GM21576 (cell line): ENCODE results near the gene CCDC85A.
A peak's percentile ranks its signal among the peaks of the same experiment; 100 is the strongest.
"Not testable (repeated sequence)": the region's sequence is repeated elsewhere in the genome, so short reads cannot be mapped to it uniquely, and the experiment has no call there.

ENCODE experiments used
- ATAC-seq: cut with Tn5 transposase; IDR thresholded peaks from one replicate; pipeline ENCODE4 v1.9.1; 2021; ENCODE audit warnings: mild to moderate bottlenecking, moderate library complexity; ENCODE audit not compliant: unreplicated experiment

Gene CCDC85A

DNA sequence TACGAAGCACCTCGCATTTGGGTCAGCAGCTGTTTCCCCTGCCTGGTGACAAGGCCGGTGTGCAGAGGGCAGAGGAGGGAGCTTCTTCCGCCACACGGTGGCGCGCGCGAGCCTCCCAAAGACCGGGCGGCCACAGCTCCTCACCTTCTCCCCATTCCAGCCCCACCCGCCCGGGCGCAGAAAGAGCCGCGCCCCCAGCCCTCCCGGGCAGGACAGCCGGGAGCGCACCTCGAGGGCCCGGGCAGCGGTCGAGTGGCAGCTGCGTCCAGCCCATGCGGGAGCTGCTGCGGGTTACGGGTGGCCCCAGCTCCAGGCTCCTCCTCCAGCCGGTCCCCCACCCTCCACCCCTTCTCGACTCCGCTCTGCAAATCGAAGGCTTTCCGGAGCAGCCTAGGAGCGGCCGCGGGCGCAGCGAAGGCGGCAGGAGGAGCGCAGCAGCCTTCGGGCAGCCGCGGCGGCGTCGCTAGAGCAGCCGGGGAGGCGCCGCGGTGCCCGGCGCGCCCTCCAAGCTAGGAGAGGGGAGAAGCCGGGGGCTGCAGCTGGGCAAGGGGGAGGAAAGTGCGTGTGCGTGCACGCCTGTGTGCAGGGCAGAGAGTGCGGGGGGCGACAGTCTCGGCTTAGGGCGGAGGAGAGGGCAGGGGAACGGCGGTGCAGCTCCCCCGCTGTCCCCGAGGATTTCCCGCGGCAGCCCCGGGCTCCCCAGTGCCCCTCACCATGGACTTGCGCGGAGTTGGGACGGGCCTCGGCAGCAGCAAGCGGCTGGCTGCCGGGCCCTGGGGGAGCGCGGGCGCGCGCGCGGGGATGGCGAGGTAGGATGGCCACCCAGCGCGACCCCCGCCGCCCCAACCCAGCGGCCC lies at the start of gene CCDC85A:
Gene CCDC85A (plus strand): TSS at position 348 of the 857 bp plus-strand sequence. CDS start 635 bp downstream, outside the sequence.
- peak; percentile 95 for ATAC-seq

DNA sequence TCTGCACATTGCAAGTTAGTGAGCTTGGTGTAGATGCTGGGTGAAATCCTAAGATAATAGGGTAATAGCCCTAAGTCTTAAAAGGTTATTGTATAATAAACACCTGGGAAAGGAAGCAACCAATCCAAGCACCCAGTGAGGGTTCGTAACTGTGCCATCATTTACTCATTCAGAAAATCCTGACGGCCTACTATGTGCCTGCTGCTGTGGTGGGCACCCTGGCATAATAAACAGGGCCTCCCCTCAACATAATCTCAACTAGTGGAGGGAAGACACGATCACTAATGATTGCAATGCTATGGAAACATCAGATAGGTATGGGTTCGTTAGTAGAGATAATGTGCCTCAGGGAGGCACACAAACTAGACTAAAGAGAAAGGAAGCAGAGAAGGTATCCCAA lies 48.9 kb upstream of the CCDC85A start:
- no peak for ATAC-seq

DNA sequence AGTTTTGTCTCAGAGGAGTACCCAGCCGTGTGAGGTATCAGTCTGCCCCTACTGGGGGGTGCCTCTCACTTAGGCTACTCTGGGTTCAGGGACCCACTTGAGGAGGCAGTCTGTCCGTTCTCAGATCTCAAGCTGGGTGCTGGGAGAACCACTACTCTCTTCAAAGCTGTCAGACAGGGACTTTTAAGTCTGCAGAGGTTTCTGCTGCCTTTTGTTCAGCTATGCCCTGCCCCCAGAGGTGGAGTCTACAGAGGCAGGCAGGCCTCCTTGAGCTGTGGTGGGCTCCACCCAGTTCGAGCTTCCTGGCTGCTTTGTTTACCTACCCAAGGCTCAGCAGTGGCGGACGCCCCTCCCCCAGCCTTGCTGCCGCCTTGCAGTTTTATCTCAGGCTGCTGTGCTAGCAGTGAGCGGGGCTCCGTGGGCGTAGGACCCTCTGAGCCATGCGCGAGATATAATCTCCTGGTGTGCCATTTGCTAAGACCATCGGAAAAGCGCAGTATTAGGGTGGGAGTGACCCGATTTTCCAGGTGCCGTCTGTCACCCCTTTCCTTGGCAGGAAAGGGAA lies 41.2 kb upstream of the CCDC85A start:
- ATAC-seq, result not testable (repeated sequence)

DNA sequence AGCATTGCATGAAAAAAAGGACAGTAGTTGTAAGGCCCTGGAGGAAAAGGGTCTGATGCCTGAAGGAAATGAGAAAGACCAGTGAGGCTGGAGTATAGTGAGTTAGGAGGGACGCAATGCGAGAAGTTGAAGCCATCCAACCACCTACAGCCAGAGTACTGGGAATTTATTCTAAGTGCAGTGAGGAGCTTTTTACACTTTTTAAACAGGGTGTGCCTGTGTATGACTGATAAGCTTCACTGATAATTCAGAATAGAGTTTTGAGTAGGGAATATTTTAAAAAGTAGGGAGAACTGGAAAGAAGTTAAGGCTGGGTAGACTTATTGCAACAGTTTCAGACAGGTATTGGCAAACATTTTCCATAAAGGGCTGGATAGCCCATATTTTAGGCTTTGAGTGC lies 35.9 kb upstream of the CCDC85A start:
- no peak for ATAC-seq

DNA sequence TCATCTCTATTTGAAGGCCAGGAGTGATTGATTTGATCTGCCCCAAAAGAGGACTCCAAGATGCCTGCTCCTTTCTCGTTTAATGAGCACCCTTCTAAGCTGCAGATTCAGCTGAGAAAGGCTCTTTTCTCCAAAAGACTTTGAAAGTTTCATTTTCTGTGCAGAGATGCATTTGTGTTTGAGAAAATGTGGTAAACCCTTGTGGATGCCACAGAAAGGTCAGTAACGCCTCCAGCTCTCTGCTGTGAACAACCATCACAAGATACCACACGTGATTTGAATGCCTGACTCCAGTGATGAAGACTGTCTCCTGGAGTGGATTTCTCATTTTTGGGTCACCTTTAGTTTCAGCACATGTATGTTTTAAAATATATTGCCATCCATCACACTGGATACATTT lies 35.0 kb upstream of the CCDC85A start:
- ATAC-seq, result peak; percentile 64

DNA sequence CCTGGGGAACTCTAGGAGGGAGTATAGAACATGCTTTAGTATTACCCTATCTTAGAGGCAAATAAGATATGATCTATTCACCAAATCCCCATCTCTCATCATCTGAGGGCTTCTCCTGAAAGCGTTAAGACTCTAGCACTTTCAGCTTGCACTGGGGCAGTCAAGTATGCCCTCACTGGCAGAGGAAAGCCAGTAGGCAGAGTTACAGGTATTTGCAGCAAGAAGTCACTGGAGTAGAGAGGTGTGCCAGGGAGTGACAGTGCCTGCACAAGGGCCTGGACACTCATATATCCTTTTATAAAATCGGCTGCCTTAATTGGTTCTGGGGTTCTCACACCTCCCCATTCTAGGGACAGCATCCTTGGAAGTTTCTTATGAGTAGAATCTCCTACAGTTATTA lies 31.9 kb upstream of the CCDC85A start:
- ATAC-seq, result no peak

DNA sequence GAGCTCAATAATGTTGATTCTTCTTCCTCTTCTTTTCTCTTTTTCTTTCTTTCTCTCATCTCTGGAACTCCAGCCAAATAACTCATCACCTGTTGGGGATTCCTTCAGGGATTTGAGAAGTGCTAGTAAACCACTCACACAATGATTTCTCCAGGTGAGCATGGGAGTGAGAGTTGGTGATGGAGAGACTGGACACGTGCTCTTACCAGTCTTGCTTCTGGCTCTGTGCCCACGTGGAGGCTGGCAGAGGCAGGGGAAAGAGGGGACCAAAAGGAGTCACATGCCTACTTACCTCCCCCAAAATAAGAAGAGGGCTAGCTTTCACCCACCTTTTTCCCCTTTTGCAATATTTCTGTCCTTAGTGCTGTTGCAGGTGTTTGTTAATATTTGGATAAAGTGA lies 28.6 kb upstream of the CCDC85A start:
- no peak for ATAC-seq

DNA sequence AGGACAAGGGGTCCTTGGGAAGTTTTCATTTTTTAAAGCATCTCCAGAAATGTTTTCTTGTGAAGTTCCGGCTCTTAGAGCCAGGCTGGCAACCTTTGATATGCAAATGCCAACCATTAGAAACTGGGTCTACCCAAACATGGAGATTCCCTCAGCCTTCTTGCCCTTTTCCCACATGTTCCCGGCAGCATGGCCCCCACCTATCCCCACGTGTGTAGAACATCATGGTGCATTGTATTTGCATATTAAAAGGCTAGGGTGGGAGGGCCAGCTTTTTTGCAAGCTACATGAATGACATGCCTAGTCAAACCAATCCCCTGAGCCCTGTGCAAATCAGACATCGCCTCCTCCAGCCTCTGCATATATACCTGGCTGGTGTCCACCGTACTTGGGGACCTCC lies 23.9 kb upstream of the CCDC85A start:
- not testable (repeated sequence) for ATAC-seq

DNA sequence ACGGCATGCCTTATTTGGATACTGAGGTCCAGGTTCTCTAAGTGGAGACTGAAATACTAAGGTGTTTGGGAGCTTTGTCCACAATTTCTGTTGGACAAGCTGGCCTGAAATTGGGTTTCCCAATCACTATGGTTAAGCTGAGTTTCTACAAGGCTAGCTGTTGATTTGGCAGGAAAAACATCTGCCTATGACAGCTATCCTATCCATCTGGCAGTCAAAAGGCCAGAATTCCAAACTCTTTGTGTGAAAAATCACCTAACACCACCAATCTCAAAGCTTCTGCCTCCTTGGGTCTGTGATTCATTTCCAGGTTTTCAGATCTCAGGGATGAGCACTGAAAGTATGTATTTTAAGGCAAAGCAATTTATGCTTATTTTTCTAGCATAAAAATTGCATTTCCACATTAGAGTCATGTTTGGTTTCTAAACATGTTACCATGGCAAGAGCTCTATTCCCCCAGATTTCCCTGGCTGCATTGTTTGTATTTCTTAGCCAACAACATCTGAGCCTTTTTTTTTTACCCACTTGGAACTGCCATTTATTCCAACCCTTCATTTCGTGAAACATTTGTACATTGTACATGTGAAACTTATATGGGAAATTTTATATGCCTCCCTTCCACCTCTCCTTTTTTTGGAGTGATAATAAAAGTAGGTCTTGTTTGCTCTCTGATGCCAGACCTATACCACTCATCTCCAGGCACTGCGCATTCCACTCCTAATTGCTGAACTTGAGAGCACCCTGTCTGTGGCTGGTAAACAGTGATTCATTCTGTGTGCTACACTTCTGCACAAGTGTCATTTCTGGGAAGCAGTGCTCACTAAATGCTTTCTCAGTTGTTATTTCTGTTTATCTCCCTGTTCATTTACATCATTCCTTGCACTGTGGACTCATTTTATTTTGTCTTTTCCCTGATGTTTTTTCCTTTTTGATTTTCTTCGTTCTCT lies 15.9 kb upstream of the CCDC85A start:
- no peak for ATAC-seq

DNA sequence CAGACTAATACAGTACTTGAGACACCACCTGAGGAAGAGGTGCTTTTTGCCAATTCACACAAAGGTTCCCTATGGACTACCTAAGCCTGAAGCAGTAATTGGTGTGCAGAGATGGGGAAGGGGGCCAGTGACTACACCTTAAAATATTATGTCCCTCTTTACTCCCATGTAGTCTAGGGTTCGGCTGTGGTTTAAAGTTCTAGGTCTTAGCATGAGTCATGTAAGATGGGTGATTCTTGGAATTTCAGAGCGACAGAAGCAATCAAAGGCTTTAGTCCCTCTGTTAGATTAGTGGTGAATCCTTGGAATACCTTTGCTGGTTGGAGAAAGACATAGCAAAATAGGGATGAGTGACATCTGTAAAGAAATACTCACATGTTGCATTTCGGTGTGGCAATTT lies 14.3 kb upstream of the CCDC85A start:
- ATAC-seq, result no peak

DNA sequence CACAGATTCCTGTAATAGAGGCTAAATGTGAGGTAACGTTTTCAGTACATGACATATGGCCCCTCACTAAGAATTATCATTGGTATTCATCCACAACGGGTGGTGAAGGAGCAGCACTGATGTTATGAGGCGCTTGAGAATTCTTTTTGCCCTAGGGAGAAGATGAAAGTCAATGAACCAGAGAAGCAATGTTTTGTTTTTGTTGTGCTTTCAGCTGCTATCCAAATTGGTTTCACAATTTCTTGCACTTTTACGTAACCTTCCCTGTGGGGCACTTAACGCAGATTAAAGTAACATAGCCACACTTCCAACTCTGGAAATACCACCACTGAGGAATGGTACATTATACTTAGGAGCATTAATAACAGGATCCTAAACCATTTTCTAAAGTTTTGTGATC lies 13.3 kb upstream of the CCDC85A start:
- ATAC-seq, result no peak

DNA sequence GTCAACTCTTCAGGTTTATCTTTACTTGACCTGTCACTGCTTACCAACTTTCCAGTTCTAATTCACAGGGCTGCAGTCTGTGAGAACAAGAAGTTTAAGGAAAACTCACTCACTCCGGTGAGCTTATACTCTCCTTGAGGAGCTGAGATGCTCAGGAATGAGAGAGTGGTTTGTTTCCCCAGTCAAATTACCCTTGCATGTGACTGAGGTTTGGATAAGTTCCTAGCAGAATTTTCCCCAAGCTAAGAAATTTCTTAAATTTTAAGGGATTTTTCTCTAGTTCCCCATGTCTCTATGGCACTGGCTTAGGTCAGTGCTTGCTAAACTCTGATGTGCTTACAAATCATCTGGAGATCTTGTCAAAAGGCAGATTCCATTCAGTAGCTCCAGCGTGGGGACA lies 12.8 kb upstream of the CCDC85A start:
- ATAC-seq, result no peak

DNA sequence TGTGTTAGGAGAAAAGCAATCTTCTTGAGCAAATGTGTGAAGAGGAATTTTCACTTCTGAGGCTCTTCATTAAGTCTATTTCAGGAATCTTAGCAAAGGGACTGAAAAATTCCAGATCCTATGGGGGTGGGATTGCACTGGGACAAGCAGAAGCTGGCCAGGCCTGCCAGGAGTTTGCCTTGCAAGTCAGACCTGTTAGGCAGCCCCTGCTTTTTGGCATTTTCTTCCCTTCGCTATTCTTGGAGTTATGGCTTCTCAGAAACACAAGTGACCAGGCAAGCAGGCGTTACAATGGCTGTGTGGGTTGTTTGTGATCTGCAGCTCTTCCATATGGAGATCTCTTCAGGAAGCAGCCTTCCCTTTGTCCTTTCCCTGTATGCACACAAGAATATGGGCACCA lies 8.0 kb upstream of the CCDC85A start:
- no peak for ATAC-seq

DNA sequence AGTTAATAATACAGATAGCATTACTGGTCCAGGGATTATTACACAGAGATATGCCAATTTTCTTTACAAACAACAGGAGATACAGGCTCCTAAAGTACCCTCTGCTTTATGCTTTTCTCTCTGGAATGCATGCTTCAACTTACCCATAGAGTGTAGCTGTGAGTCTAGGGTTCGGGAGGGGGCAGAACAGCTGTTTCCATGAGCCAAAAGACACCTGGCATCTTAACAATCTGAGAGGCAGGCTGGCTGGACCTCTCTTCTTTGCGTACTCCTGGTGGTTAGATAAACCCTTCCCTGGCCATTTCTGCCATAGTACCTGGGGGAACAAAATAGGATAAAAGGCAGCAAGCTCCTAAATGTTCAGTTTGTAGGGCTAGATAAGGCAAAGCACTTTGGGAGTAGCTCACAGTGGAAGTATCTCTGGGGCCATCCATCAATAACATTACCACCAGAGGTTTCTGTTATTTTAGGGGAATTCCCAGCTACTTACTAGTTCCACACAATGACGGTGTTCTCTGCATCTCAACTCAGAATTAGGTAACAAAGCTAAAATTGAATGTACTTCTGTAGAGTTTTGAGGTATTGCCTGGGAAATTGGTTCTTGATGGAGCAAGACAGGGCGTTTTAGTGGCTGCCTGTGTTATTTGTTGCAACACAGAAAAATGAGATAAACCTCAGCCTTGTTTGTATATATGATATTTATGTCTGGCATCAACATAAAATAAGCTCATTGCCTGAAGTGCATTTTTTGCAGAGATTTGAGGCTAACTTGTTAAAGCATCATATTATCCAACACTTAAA lies 6.2 kb upstream of the CCDC85A start:
- ATAC-seq, result peak; percentile 58

DNA sequence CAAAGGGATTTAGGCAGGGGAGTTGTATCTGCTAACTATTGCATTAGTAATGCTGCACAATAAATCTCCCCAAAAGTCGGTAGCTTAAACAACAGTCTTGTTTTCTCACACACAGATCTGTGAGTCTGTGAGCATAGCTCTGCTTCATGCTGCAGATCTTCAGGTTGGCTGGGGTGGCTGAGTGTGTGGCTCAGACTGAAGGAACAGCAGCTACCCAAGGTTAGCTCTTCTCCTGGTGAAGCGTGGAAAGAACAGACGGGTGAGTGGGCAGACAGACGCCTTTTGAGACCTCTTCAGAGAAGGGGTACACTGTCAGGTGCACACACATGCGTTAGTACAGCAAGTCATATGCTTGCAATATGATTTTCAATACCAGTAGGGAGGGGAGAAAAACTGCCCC lies 3.9 kb upstream of the CCDC85A start:
- no peak for ATAC-seq

DNA sequence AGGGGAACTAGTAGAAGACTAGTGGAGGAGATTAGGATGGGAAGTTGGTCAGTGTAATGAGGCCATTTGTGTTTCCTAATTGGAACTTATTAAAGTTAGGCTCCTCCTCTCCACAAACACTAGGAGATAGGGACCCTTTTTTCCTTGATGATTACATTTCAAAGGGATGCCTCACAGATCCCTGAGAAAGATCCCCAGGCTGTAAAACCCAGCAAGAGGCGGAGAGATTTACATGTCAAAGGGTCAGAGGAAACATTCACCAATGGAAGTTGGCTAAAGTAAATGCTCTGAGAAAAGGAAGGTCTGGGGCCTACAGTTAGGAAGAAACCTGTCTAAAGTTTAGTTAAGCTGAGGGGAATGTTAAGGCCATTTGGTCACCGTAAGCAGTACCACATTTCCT lies 1.4 kb upstream of the CCDC85A start:
- no peak for ATAC-seq

DNA sequence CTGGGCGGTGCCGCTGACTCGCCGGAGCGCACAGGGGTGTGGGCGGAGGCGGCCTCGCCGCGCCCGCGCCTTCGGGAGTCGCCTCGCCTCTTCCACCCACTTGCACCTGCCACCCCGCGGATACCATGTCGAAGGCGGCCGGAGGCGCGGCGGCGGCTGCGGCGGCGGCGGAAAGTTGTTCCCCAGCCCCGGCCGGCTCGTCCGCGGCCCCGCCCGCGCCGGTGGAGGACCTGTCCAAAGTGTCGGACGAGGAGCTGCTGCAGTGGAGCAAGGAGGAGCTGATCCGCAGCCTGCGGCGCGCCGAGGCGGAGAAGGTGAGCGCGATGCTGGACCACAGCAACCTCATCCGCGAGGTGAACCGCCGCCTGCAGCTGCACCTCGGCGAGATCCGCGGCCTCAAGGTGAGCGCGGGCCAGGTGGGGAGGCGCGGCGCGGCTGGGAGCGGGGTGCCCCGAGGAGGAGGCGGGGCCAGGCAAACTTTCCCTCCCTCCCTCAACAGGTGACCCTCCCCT lies 766 bp downstream of the CCDC85A start:
- ATAC-seq, result no peak

DNA sequence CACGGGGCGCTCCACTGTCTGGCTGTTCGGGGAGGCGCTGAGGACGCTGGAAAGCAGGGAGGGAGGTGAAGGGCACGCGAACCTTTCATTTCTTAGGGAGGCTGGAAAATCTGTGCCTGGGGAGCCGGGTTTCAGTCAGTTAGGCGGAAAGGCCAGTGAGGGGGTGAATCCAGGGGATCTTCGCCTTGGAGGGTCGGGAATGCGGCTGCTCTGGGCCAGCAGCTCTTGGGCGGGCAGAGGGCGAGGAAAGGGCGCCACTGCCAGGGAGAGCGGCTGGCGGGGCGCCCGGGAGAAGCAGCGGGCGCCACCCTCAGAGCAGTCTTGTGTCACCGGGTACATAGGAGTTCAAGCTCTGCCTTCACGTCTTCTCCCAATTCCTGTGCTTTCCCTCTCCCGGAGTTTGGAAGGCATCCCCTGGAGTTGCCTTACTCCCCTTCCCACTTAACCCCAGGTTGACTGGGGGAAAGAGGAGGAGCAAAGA lies 1.4 kb downstream of the CCDC85A start:
- no peak for ATAC-seq

DNA sequence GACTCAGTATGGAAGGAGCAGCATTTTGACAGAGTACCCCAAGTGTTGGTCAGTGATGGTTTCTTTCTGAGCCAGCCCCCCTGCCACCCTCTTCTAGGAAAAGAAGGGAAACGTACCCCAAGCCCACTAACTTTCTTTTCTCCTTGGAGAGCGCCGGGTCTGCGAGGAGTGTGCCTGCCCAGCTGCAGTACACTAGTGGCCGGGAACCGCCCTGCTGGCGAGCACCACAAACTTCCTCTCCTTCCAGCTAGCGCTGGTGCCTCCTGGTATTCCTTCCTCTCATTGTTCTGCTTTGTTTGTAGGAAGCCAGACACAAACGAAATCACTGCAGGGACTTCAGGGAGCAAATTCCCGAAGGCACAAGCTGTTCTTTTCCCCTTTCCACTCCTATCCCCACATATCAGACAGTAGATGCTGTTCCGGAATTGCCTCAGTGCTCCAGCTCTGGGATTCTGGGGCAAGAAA lies 1.8 kb downstream of the CCDC85A start:
- ATAC-seq, result no peak

DNA sequence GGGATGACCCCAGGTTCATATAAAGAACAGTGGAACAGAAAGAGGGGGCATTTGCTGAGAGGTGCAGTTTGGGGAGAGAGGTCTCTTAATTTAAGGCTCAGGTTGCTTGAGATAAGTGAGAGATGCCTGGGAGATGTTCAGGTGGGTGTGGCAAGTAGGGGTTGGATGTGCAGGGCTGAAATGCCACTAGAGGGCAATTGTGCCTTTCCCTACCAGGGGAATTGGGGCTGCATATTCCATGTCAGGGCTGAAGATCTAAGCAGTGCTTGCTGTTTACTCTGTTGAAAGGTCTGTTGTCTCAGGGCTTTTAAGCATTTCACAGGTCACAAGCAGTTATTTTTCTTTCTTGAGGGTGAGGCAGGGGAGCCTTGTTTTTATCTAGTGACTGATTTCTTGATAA lies 7.8 kb downstream of the CCDC85A start:
- ATAC-seq, result no peak
